ENCODE results near the gene PCDHB13.
"Not testable (repeated sequence)": the region's sequence is repeated elsewhere in the genome, so short reads cannot be mapped to it uniquely, and the experiment has no call there.

Gene PCDHB13

GRCh38 chr5:141213656-141214339 lies at the start of gene PCDHB13:
Gene PCDHB13, plus strand, starts transcription at chr5:141213919. Its CDS starts 205 bp downstream, at chr5:141214124.
- peak; percentile 15 to 16 for TF ChIP-seq CTCF (IDR thresholded peaks at IDR 0.05)
- H3K4me3 ChIP-seq, result peak within 1 kb of the TSS in 1 of 2 donors; percentile 22
- H3K36me3 ChIP-seq, result peaks cover 5 to 34% (median 28%) of the 10 kb centered on the region in 3 donors
- DNase-seq; intact Hi-C loops (cut with DNase I; ENCODE audit: low total_unique reads); H3K4me1 ChIP-seq; H3K27me3 ChIP-seq; H3K27ac ChIP-seq: not testable (repeated sequence)
- peaks cover 14 to 95% (median 72%) of the 10 kb centered on the region in 3 donors for H3K9me3 ChIP-seq

GRCh38 chr5:141172381-141173204 lies 41.1 kb upstream of the PCDHB13 start, which contains the start of gene PCDHB7:
Gene PCDHB7, plus strand, starts transcription at chr5:141172644. Its CDS starts 192 bp downstream, at chr5:141172836.
- Histone ChIP-seq H3K4me3 (peak within 1 kb of the TSS; percentile 27 to 33), H3K4me1 (no peaks in the 10 kb centered on the region), H3K36me3 (peaks cover 0 to 13% (median 12%) of the 10 kb centered on the region in 3 donors), H3K27ac (no peak within 1 kb of the TSS), H3K9me3 (peaks cover 0 to 57% (median 39%) of the 10 kb centered on the region in 3 donors), H3K27me3 (peaks cover 3 to 4% of the 10 kb centered on the region in 2 donors)
- no peak for DNase-seq
- intact Hi-C loops (cut with DNase I; ENCODE audit: low total_unique reads), result no loop called here
- TF ChIP-seq CTCF (IDR thresholded peaks at IDR 0.05), result peak; percentile 31 to 34

GRCh38 chr5:141174291-141175104 lies 39.2 kb upstream of the PCDHB13 start:
- H3K4me3 ChIP-seq; intact Hi-C loops (cut with DNase I; ENCODE audit: low total_unique reads); H3K27me3 ChIP-seq; H3K4me1 ChIP-seq; DNase-seq; H3K27ac ChIP-seq: not testable (repeated sequence)
- Histone ChIP-seq H3K36me3 (peaks cover 0 to 14% (median 13%) of the 10 kb centered on the region in 3 donors), H3K9me3 (peaks cover 4 to 65% (median 55%) of the 10 kb centered on the region in 3 donors)

GRCh38 chr5:141175933-141176332 lies 37.8 kb upstream of the PCDHB13 start:
- no peak overlapping the region for H3K27ac ChIP-seq
- H3K4me1 ChIP-seq, result no peaks in the 10 kb centered on the region
- H3K27me3 ChIP-seq, result peaks cover 3 to 10% of the 10 kb centered on the region in 2 donors
- intact Hi-C loops (cut with DNase I; ENCODE audit: low total_unique reads), result no loop called here
- TF ChIP-seq CTCF (IDR thresholded peaks at IDR 0.05), result no peak
- H3K9me3 ChIP-seq, result peaks cover 4 to 73% (median 61%) of the 10 kb centered on the region in 3 donors
- H3K4me3 ChIP-seq, result no peak overlapping the region
- no peak for DNase-seq
- peaks cover 0 to 14% (median 13%) of the 10 kb centered on the region in 3 donors for H3K36me3 ChIP-seq

GRCh38 chr5:141177577-141178191 lies 36.0 kb upstream of the PCDHB13 start, which contains the start of gene PCDHB8:
Gene PCDHB8, plus strand, starts transcription at chr5:141177790. Its CDS starts 245 bp downstream, at chr5:141178035.
- intact Hi-C loops (cut with DNase I; ENCODE audit: low total_unique reads), result not testable (repeated sequence)
- H3K9me3 ChIP-seq, result peaks cover 4 to 76% (median 67%) of the 10 kb centered on the region in 3 donors

GRCh38 chr5:141179371-141179770 lies 34.3 kb upstream of the PCDHB13 start:
- Histone ChIP-seq H3K27me3 (peaks cover 3 to 10% of the 10 kb centered on the region in 2 donors), H3K36me3 (peaks cover 0 to 22% (median 19%) of the 10 kb centered on the region in 3 donors), H3K9me3 (peaks cover 4 to 77% (median 72%) of the 10 kb centered on the region in 3 donors)
- H3K4me3 ChIP-seq; intact Hi-C loops (cut with DNase I; ENCODE audit: low total_unique reads); H3K4me1 ChIP-seq; DNase-seq; H3K27ac ChIP-seq: not testable (repeated sequence)

More at GRCh38 chr5:141177577-141178191, 36.0 kb upstream of the PCDHB13 start, which contains the start of gene PCDHB8:
- H3K27ac ChIP-seq, H3K4me1 ChIP-seq, DNase-seq, H3K4me3 ChIP-seq: not testable (repeated sequence)
- Histone ChIP-seq H3K27me3 (peaks cover 3 to 10% of the 10 kb centered on the region in 2 donors), H3K36me3 (peaks cover 0 to 14% (median 13%) of the 10 kb centered on the region in 3 donors)

GRCh38 chr5:141179876-141180275 lies 33.8 kb upstream of the PCDHB13 start:
- H3K36me3 ChIP-seq, result peaks cover 0 to 22% (median 13%) of the 10 kb centered on the region in 3 donors
- H3K4me3 ChIP-seq; DNase-seq; H3K27ac ChIP-seq; H3K27me3 ChIP-seq; H3K4me1 ChIP-seq; intact Hi-C loops (cut with DNase I; ENCODE audit: low total_unique reads): not testable (repeated sequence)
- peaks cover 4 to 77% (median 72%) of the 10 kb centered on the region in 3 donors for H3K9me3 ChIP-seq
